Small intestine (tissue), 7 donors: ENCODE results near the gene TLR4. TPM values are rescaled to one million over a fixed set of nuclear protein-coding genes. Genes with fewer than 3 reads are reported as not detected.

ENCODE experiments used
- DNase-seq, 2 donors: peaks; one replicate each; pipeline versions ENCODE4 v3.0.0 to v3.0.0-alpha.2; 2013
- FAIRE-seq: peaks from 2 replicates; lab custom pipeline; 2012; peaks lifted over from hg19 to GRCh38; lab: Jason Lieb, UNC
- H3K27ac ChIP-seq, 3 donors: one replicate each; pipeline ENCODE4 v1.5.1; 2013; ENCODE audit warnings: low read length in 2 of 3, mild to moderate bottlenecking in 2 of 3, control low read depth in 1 of 3, inconsistent platforms in 1 of 3, low read depth in 1 of 3, moderate library complexity in 1 of 3
- H3K27me3 ChIP-seq, 3 donors: one replicate each; pipeline ENCODE4 v1.6.1; 2013; ENCODE audit warnings: low read length in 3 of 3, inconsistent platforms in 1 of 3; ENCODE audit not compliant: control insufficient read depth in 3 of 3, insufficient read depth in 3 of 3
- H3K36me3 ChIP-seq, 3 donors: one replicate each; pipeline ENCODE4 v1.6.1; 2013; ENCODE audit warnings: low read length in 3 of 3, inconsistent platforms in 1 of 3, low read depth in 1 of 3, mild to moderate bottlenecking in 1 of 3, moderate library complexity in 1 of 3; ENCODE audit not compliant: control insufficient read depth in 3 of 3, insufficient read depth in 2 of 3
- H3K4me1 ChIP-seq, 3 donors: one replicate each; pipeline ENCODE4 v1.6.1; 2013; ENCODE audit warnings: low read length in 2 of 3, inconsistent platforms in 1 of 3, low read depth in 1 of 3, mild to moderate bottlenecking in 1 of 3, moderate library complexity in 1 of 3; ENCODE audit not compliant: control insufficient read depth in 3 of 3, insufficient read depth in 2 of 3
- H3K4me3 ChIP-seq, 3 donors: one replicate each; pipeline ENCODE4 v1.5.1; 2013; ENCODE audit warnings: low read length in 3 of 3, control low read depth in 1 of 3, inconsistent platforms in 1 of 3, low read depth in 1 of 3, mild to moderate bottlenecking in 1 of 3, moderate library complexity in 1 of 3
- H3K9me3 ChIP-seq, 2 donors: one replicate each; pipeline ENCODE4 v1.6.1; 2013; ENCODE audit warnings: low read depth in 1 of 2, low read length in 1 of 2; ENCODE audit not compliant: control insufficient read depth in 2 of 2, insufficient read depth in 1 of 2
- WGBS, 3 donors: extraction: QIAGEN DNeasy Blood & Tissue Kit; methylation state at CpG; one replicate each; pipeline ENCODE4 v1.1.7; 2013; 5-methylcytosine and 5-hydroxymethylcytosine counted together
- polyA plus RNA-seq, 4 donors: library from polyadenylated mRNA; stranded (reverse) in 3 of 4; unstranded in 1 of 4; fragments of 200-250 nt in 3 of 4; fragments of 120-200 nt in 1 of 4; gene quantifications; one replicate each; pipeline versions ENCODE4 v1.2.1 to v1.2.3, GENCODE V29; 2013
- donor health status: healthy with polysubstance abuse.
- donor health status: control.
- donor health status: control.
- donor health status: Bipolar disorder and iron deficiency.
- donor health status: healthy.

Gene TLR4
- polyA plus RNA-seq, 4 donors: 0.89 to 5.2 (median 2.6) TPM

DNA sequence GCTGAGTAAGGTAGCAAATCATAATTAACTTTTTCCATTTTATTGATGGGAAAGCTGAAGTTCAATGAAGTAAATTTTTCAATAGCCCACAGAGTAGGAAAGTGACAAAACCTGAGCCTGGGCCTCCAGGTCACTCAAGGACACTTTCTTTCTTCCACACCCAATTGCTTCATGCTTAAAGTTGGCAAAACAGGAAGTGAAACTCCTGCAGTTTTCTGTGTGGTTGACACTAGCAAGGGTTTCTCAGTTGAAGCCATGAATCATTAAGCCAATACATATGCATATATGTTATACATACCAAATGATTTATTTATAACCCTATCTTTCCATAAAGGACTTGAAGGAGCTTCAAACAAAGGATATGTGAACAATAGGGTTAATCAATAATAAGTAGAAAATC lies 13.9 kb downstream of the TLR4 start:
- H3K4me1 ChIP-seq: peaks cover 0 to 5% (median 0%) of the 10 kb centered on the region in 3 donors
- no peak overlapping the region for H3K27ac ChIP-seq
- H3K36me3 ChIP-seq: no peaks in the 10 kb centered on the region
- FAIRE-seq (no peak), DNase-seq (peak; percentile 46 to 67)
- H3K9me3 ChIP-seq: no peaks in the 10 kb centered on the region
- no peak overlapping the region for H3K4me3 ChIP-seq
- no peaks in the 10 kb centered on the region for H3K27me3 ChIP-seq

DNA sequence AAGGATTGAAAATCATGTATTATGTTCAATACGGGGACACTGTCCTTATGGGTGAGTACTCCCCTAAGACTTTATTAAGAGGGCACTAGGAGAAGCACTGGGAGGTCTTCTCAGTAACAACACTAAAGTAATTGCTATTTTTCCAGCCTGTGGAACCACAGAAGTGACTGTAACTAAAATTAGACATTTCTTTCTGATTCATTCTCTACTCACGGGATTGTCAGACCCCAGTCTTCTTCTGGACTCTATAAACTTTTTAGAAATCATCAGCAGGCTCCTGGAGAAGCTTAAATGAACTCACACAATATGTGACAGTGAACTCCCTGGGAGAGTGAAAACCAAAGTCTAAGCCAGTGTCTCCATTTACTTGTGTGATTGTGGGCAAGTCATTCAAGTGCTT lies 14.5 kb downstream of the TLR4 start:
- FAIRE-seq (no peak), DNase-seq (no peak)
- Histone ChIP-seq H3K27ac (no peak overlapping the region), H3K27me3 (no peaks in the 10 kb centered on the region), H3K4me3 (no peak overlapping the region), H3K36me3 (no peaks in the 10 kb centered on the region), H3K9me3 (no peaks in the 10 kb centered on the region), H3K4me1 (peaks cover 0 to 5% (median 0%) of the 10 kb centered on the region in 3 donors)
- 62 to 76% (median 63%) methylated on average over 2 of the region's 2 CpGs for WGBS, 3 donors

DNA sequence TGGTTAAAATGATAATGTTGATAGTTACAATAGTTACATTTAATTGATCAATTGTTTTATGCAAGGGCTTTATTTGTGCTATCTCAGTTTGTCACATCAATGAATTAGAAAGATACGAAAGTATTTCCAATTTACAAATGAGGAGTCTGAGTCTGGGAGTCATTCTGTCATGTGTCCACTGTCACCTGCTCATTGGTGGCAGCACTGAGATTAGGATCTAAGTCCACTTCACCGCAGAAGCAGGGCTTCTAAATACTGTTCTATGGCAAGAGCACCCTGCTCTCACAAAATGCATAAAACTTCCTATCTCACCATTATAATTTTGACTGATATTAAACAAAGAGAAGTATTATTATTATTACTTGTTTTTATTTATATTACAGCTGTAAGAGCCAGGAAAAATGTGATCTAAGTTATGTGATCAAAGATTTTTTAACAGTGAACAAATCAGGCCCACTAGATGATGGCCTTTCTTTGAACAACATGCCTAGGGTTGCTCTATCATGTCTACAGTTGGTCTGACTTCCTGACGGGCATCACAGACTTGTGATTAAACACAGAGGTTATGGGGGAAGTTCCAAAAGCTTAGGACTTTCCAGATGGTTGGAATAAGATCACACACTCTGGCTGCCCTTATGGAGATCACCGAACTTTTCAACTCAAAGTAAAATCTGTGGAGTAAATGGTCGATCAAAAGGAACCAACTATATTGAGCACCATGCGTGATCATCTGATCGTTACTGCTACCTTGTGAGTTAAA lies 15.1 kb downstream of the TLR4 start:
- FAIRE-seq (no peak), DNase-seq (no peak)
- H3K4me3 ChIP-seq: no peak overlapping the region
- WGBS, 3 donors: 84 to 92% (median 87%) methylated on average over 7 of the region's 7 CpGs
- H3K36me3 ChIP-seq: no peaks in the 10 kb centered on the region
- no peaks in the 10 kb centered on the region for H3K27me3 ChIP-seq
- no peak overlapping the region for H3K27ac ChIP-seq
- no peaks in the 10 kb centered on the region for H3K9me3 ChIP-seq
- peaks cover 0 to 5% (median 0%) of the 10 kb centered on the region in 3 donors for H3K4me1 ChIP-seq

- WGBS, 3 donors: 69 to 81% (median 71%) methylated on average over 2 of the region's 2 CpGs
- Histone ChIP-seq H3K9me3 (no peaks in the 10 kb centered on the region), H3K27me3 (no peaks in the 10 kb centered on the region), H3K36me3 (no peaks in the 10 kb centered on the region), H3K4me1 (peaks cover 0 to 5% (median 0%) of the 10 kb centered on the region in 3 donors), H3K4me3 (no peak overlapping the region), H3K27ac (no peak overlapping the region)
- FAIRE-seq (no peak), DNase-seq (no peak)
Measured at GRCh38 chr9:117720066-117720465, 15.9 kb downstream of the TLR4 start.

DNA sequence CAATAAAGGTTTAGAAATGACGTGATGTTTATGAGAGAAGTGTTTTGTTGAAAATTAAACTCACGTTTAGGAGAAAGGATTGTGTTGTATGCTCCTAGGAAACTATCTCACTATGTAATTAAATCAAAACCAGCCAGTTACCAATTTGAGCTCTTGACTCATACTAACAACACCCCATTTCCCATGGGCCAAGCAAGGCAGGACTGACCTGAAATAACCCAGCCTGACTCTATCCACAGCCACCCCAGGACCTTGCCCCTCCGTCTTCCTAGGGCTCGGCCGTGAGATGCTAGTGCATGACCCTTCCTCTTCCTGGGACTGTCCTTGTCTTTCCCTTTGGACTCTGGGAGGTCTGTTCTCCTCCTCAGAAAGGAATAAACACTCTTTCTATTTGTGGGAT lies 16.4 kb downstream of the TLR4 start:
- no peaks in the 10 kb centered on the region for H3K9me3 ChIP-seq
- peak; percentile 26 to 68 for DNase-seq
- peaks cover 0 to 5% (median 0%) of the 10 kb centered on the region in 3 donors for H3K4me1 ChIP-seq
- no peak overlapping the region for H3K4me3 ChIP-seq
- H3K27ac ChIP-seq: no peak overlapping the region
- no peaks in the 10 kb centered on the region for H3K36me3 ChIP-seq
- WGBS, 3 donors: 25 to 35% (median 31%) methylated on average over 5 of the region's 5 CpGs
- FAIRE-seq: no peak
- no peaks in the 10 kb centered on the region for H3K27me3 ChIP-seq

DNA sequence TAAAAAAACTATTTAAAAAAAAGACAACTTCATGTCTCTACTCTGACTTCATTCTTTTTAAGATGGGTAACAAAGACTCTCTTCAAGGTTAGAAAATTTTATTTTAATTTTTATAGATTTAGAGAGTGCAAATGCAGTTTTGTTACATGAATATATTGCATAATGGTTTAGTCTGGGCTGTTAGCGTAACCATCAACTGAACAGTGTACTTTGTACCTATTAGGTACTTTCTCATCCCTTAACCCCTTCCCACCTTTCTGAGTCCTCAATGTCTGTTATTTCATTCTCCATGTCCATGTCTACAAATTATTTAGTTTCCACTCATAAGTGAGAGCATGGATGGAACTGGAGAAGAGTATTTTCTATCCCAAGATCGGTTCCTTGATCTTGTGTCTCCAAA lies 16.8 kb downstream of the TLR4 start:
- peaks cover 0 to 5% (median 0%) of the 10 kb centered on the region in 3 donors for H3K4me1 ChIP-seq
- no peaks in the 10 kb centered on the region for H3K27me3 ChIP-seq
- no peaks in the 10 kb centered on the region for H3K9me3 ChIP-seq
- WGBS, 3 donors: 35 to 75% (median 60%) methylated on average over 2 of the region's 2 CpGs
- H3K36me3 ChIP-seq: no peaks in the 10 kb centered on the region
- no peak overlapping the region for H3K4me3 ChIP-seq
- H3K27ac ChIP-seq: no peak overlapping the region
- DNase-seq (peak in 1 of 2 donors; percentile 27), FAIRE-seq (no peak)

DNA sequence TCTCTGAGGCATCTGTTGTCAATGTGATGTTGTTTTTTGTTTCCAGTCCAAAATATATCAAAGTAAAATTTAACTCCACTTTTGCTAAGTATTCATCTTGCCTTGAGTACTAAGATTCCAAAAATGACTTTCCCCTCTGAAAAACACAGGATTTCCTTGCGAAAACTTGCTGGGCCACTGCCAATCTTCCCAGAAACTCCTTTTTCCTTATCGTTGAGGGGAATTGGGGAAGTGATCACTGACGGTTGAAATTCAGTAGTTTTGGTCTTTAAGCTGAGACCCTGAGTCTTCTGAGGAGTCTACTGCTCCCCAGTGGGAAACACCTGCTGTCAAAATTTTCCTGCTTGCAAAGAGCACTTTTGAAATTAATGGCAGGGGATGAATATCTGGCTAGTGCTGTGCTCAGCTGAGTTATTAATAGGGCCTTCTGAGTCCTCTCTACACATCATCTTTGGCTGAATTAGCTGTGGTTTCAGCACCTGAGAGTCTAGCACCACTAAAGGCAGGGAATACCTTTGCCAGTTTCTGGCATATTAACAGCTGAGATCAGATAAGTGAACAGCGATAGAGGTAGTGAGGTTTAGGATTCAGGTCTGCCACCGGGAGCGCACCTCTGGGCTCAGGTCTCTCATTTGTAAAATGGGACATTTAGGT lies 18.0 kb downstream of the TLR4 start:
- 71 to 83% (median 82%) methylated on average over 6 of the region's 6 CpGs for WGBS, 3 donors
- FAIRE-seq: no peak
- H3K27me3 ChIP-seq: no peaks in the 10 kb centered on the region
- no peaks in the 10 kb centered on the region for H3K9me3 ChIP-seq
- H3K27ac ChIP-seq: no peak overlapping the region
- peaks cover 0 to 5% (median 0%) of the 10 kb centered on the region in 3 donors for H3K4me1 ChIP-seq
- no peak overlapping the region for H3K4me3 ChIP-seq
- no peak for DNase-seq
- no peaks in the 10 kb centered on the region for H3K36me3 ChIP-seq

GRCh38 chr9:117723986-117724625 lies 19.9 kb downstream of the TLR4 start:
- peaks cover 0 to 5% (median 0%) of the 10 kb centered on the region in 3 donors for H3K4me1 ChIP-seq
- H3K27ac ChIP-seq: peak overlapping the region in 1 of 3 donors; percentile 32
- 47 to 60% (median 55%) methylated on average over 3 of the region's 3 CpGs for WGBS, 3 donors

More at GRCh38 chr9:117723986-117724625, 19.9 kb downstream of the TLR4 start:
- FAIRE-seq (no peak), DNase-seq (no peak)
- H3K27me3 ChIP-seq: no peaks in the 10 kb centered on the region
- H3K9me3 ChIP-seq: no peaks in the 10 kb centered on the region
- H3K36me3 ChIP-seq: no peaks in the 10 kb centered on the region
- no peak overlapping the region for H3K4me3 ChIP-seq
